Measurements from ENCODE around the gene GRIK1. TPM values are rescaled to one million over a fixed set of nuclear protein-coding genes. Genes with fewer than 3 reads are reported as not detected.

GRIK1 gene
- total RNA-seq, 4 donors from 2014 or later = 0.15 to 0.29 (median 0.27) TPM; not detected in 1

- Histone ChIP-seq H3K4me1 (no peaks in the 10 kb centered on the region), H3K27ac (no peak overlapping the region), H3K27me3 (no peaks in the 10 kb centered on the region), H3K9me3 (no peaks in the 10 kb centered on the region), H3K36me3 (no peaks in the 10 kb centered on the region), H3K4me3 (replicated peaks in 1 of 3) (no peak overlapping the region)
- 92% methylated on average over 1 of the region's 1 CpG for WGBS, 2 donors
- intact Hi-C loops (cut with DNase I) = no loop called here
- DNase-seq = no peak
- TF ChIP-seq CTCF (IDR thresholded peaks at IDR 0.05) (no peak), POLR2A (IDR thresholded peaks at IDR 0.05) (no peak)
Measured at GRCh38 chr21:29568020-29568697, 371.6 kb downstream of the GRIK1 start.

- no peaks in the 10 kb centered on the region for H3K4me1 ChIP-seq
- intact Hi-C loops (cut with DNase I) = no loop called here
- H3K36me3 ChIP-seq = no peaks in the 10 kb centered on the region
- no peaks in the 10 kb centered on the region for H3K27me3 ChIP-seq
- WGBS, 2 donors = 97 to 100% methylated on average over 1 of the region's 1 CpG
- no peak for DNase-seq
- no peak overlapping the region for H3K27ac ChIP-seq
- H3K4me3 ChIP-seq (replicated peaks in 1 of 3) = no peak overlapping the region
- H3K9me3 ChIP-seq = no peaks in the 10 kb centered on the region
- TF ChIP-seq CTCF (IDR thresholded peaks at IDR 0.05) = no peak
- TF ChIP-seq POLR2A (IDR thresholded peaks at IDR 0.05) = no peak
Measured at GRCh38 chr21:29557931-29558725, 381.7 kb downstream of the GRIK1 start.

- Histone ChIP-seq H3K4me1 (no peaks in the 10 kb centered on the region), H3K36me3 (no peaks in the 10 kb centered on the region), H3K27ac (no peak overlapping the region), H3K9me3 (no peaks in the 10 kb centered on the region), H3K4me3 (replicated peaks in 1 of 3) (no peak overlapping the region), H3K27me3 (no peaks in the 10 kb centered on the region)
- intact Hi-C loops (cut with DNase I) = no loop called here
- no peak for TF ChIP-seq POLR2A (IDR thresholded peaks at IDR 0.05)
- TF ChIP-seq CTCF (IDR thresholded peaks at IDR 0.05) = no peak
- WGBS, 2 donors = 73 to 75% methylated on average over 1 of the region's 1 CpG
- DNase-seq = no peak
Measured at GRCh38 chr21:29557200-29557599, 382.6 kb downstream of the GRIK1 start.

GRCh38 chr21:29555601-29556000 lies 384.2 kb downstream of the GRIK1 start:
- Histone ChIP-seq H3K36me3 (no peaks in the 10 kb centered on the region), H3K4me3 (replicated peaks in 1 of 3) (no peak overlapping the region), H3K27me3 (no peaks in the 10 kb centered on the region), H3K9me3 (no peaks in the 10 kb centered on the region), H3K27ac (no peak overlapping the region), H3K4me1 (no peaks in the 10 kb centered on the region)
- no peak for TF ChIP-seq POLR2A (IDR thresholded peaks at IDR 0.05)
- intact Hi-C loops (cut with DNase I) = no loop called here
- DNase-seq = no peak
- WGBS, 2 donors = 79 to 85% methylated on average over 2 of the region's 2 CpGs

- 79 to 80% methylated on average over 2 of the region's 2 CpGs for WGBS, 2 donors
- intact Hi-C loops (cut with DNase I) = no loop called here
Measured at GRCh38 chr21:29550205-29550604, 389.6 kb downstream of the GRIK1 start.

More at GRCh38 chr21:29550205-29550604, 389.6 kb downstream of the GRIK1 start:
- no peak overlapping the region for H3K27ac ChIP-seq
- H3K9me3 ChIP-seq = no peaks in the 10 kb centered on the region
- H3K4me3 ChIP-seq (replicated peaks in 1 of 3) = no peak overlapping the region
- no peaks in the 10 kb centered on the region for H3K36me3 ChIP-seq
- no peak for DNase-seq
- no peak for TF ChIP-seq CTCF (IDR thresholded peaks at IDR 0.05)
- TF ChIP-seq POLR2A (IDR thresholded peaks at IDR 0.05) = no peak
- no peaks in the 10 kb centered on the region for H3K27me3 ChIP-seq
- no peaks in the 10 kb centered on the region for H3K4me1 ChIP-seq

Measured in thyroid gland (tissue), 4 donors.